ENCODE results near the gene ZEB1.

DNA sequence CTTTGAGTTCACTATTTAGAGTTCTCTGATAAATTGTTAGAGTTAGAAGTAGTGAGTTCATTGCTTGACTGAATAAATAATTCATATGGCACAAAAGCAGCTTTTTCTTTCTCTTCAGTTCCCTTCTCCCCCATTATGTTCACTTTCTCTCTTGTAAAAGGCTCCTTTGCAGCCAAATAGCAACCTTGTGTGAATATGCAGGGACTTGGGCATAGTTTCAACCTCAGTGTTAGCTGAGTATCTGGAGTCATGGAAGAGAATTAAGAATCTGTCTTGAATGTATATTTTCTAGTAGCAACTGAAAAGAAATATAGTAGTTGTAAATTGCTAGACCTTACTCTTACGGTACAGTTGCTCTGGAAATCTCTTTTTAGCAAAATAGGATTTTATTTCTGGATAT, 31.9 kb downstream of the ZEB1 start:
- TF ChIP-seq, protein P1, sequence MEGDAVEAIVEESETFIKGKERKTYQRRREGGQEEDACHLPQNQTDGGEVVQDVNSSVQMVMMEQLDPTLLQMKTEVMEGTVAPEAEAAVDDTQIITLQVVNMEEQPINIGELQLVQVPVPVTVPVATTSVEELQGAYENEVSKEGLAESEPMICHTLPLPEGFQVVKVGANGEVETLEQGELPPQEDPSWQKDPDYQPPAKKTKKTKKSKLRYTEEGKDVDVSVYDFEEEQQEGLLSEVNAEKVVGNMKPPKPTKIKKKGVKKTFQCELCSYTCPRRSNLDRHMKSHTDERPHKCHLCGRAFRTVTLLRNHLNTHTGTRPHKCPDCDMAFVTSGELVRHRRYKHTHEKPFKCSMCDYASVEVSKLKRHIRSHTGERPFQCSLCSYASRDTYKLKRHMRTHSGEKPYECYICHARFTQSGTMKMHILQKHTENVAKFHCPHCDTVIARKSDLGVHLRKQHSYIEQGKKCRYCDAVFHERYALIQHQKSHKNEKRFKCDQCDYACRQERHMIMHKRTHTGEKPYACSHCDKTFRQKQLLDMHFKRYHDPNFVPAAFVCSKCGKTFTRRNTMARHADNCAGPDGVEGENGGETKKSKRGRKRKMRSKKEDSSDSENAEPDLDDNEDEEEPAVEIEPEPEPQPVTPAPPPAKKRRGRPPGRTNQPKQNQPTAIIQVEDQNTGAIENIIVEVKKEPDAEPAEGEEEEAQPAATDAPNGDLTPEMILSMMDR (conservative IDR thresholded peaks at IDR 0.05) = no peak
- no peak for TF ChIP-seq EZH2 (IDR thresholded peaks at IDR 0.05; ENCODE audit: low read depth)

Data from PC-9 (cell line).